ENCODE measurements around the gene LSAMP. TPM values are rescaled to one million over a fixed set of nuclear protein-coding genes. Genes with fewer than 3 reads are reported as not detected.

Gene LSAMP
- total RNA-seq, 4 donors from 2014 or later, result 4.3 to 5.2 (median 5.0) TPM

- DNase-seq (ENCODE audit: low spot score in 2 of 2), result no peak
- Histone ChIP-seq H3K4me1 (no peaks in the 10 kb centered on the region), H3K36me3 (no peaks in the 10 kb centered on the region), H3K27me3 (no peaks in the 10 kb centered on the region), H3K9me3 (no peaks in the 10 kb centered on the region), H3K27ac (no peak overlapping the region), H3K4me3 (no peak overlapping the region)
- WGBS, result 76% methylated on average over 1 of the region's 1 CpG
- TF ChIP-seq EP300 (IDR thresholded peaks at IDR 0.05), result no peak
- TF ChIP-seq CTCF (IDR thresholded peaks at IDR 0.05), result no peak
- no peak for TF ChIP-seq POLR2AphosphoS5 (IDR thresholded peaks at IDR 0.05)
- TF ChIP-seq POLR2A (IDR thresholded peaks at IDR 0.05), result no peak
These were observed 179.2 kb downstream of the LSAMP start for GRCh38 chr3:116265976-116266584.

GRCh38 chr3:116265320-116265695 lies 180.0 kb downstream of the LSAMP start:
- 87% methylated on average over 8 of the region's 8 CpGs for WGBS
- no peaks in the 10 kb centered on the region for H3K9me3 ChIP-seq
- H3K4me1 ChIP-seq, result no peaks in the 10 kb centered on the region
- no peak for DNase-seq (ENCODE audit: low spot score in 2 of 2)
- H3K4me3 ChIP-seq, result no peak overlapping the region
- TF ChIP-seq EP300 (IDR thresholded peaks at IDR 0.05) (no peak), POLR2A (IDR thresholded peaks at IDR 0.05) (no peak), POLR2AphosphoS5 (IDR thresholded peaks at IDR 0.05) (no peak), CTCF (IDR thresholded peaks at IDR 0.05) (no peak)
- H3K36me3 ChIP-seq, result no peaks in the 10 kb centered on the region
- H3K27me3 ChIP-seq, result no peaks in the 10 kb centered on the region
- no peak overlapping the region for H3K27ac ChIP-seq

GRCh38 chr3:116264546-116265319 lies 180.6 kb downstream of the LSAMP start:
- TF ChIP-seq CTCF (IDR thresholded peaks at IDR 0.05) (no peak), POLR2AphosphoS5 (IDR thresholded peaks at IDR 0.05) (no peak), EP300 (IDR thresholded peaks at IDR 0.05) (no peak)
- no peak overlapping the region for H3K27ac ChIP-seq
- no peak overlapping the region for H3K4me3 ChIP-seq
- no peaks in the 10 kb centered on the region for H3K36me3 ChIP-seq
- 61% methylated on average over 4 of the region's 4 CpGs for WGBS
- no peaks in the 10 kb centered on the region for H3K9me3 ChIP-seq
- no peaks in the 10 kb centered on the region for H3K4me1 ChIP-seq
- DNase-seq (ENCODE audit: low spot score in 2 of 2), result no peak
- no peaks in the 10 kb centered on the region for H3K27me3 ChIP-seq

- DNase-seq (ENCODE audit: low spot score in 2 of 2), result no peak
- Histone ChIP-seq H3K36me3 (no peaks in the 10 kb centered on the region), H3K27me3 (no peaks in the 10 kb centered on the region), H3K4me1 (no peaks in the 10 kb centered on the region), H3K9me3 (no peaks in the 10 kb centered on the region), H3K4me3 (no peak overlapping the region), H3K27ac (no peak overlapping the region)
- whole genome bisulfite sequencing, result 77% methylated on average over 5 of the region's 5 CpGs
- TF ChIP-seq CTCF (IDR thresholded peaks at IDR 0.05) (no peak), POLR2AphosphoS5 (IDR thresholded peaks at IDR 0.05) (no peak), POLR2A (IDR thresholded peaks at IDR 0.05) (no peak), EP300 (IDR thresholded peaks at IDR 0.05) (no peak)
These were observed 181.3 kb downstream of the LSAMP start for GRCh38 chr3:116263842-116264545.

GRCh38 chr3:116260491-116260890 lies 184.8 kb downstream of the LSAMP start:
- DNase-seq (ENCODE audit: low spot score in 2 of 2), result no peak
- Histone ChIP-seq H3K27ac (no peak overlapping the region), H3K4me3 (no peak overlapping the region), H3K27me3 (no peaks in the 10 kb centered on the region), H3K4me1 (no peaks in the 10 kb centered on the region), H3K36me3 (no peaks in the 10 kb centered on the region), H3K9me3 (no peaks in the 10 kb centered on the region)
- 56% methylated on average over 2 of the region's 2 CpGs for WGBS
- TF ChIP-seq POLR2AphosphoS5 (IDR thresholded peaks at IDR 0.05), result no peak
- no peak for TF ChIP-seq POLR2A (IDR thresholded peaks at IDR 0.05)
- no peak for TF ChIP-seq CTCF (IDR thresholded peaks at IDR 0.05)
- TF ChIP-seq EP300 (IDR thresholded peaks at IDR 0.05), result no peak
